GM23338 (cell line): Measurements from ENCODE around the gene KIAA1328.

Experiments used
- CTCF ChIP-seq, 2 experiments: fragments of 200-600 bp in 1 of 2; sonication (generic) in 1 of 2; conservative IDR thresholded peaks; 2 replicates each; pipeline versions ENCODE4 v1.5.1 to v1.6.1; 2016 to 2017; ENCODE audit warnings: antibody characterized with exemption in 2 of 2, low read depth in 2 of 2, mild to moderate bottlenecking in 2 of 2, moderate library complexity in 1 of 2
- ETS1 ChIP-seq: IDR thresholded peaks from 2 replicates; pipeline ENCODE4 v1.6.1; 2016; ENCODE audit warnings: antibody characterized with exemption
- EZH2 ChIP-seq: fragments of 200-600 bp; sonication (generic); IDR thresholded peaks from one replicate; pipeline ENCODE4 v1.8.0; 2017; ENCODE audit warnings: antibody characterized with exemption, mild to moderate bottlenecking, low read depth; ENCODE audit not compliant: unreplicated experiment
- EZH2phosphoT487 ChIP-seq: fragments of 200-600 bp; sonication (generic); IDR thresholded peaks from one replicate; pipeline ENCODE4 v1.8.1; 2018; ENCODE audit warnings: antibody characterized with exemption; ENCODE audit not compliant: unreplicated experiment
- JUNB ChIP-seq: IDR thresholded peaks from one replicate; pipeline ENCODE4 v1.6.1; 2016; ENCODE audit warnings: antibody characterized with exemption; ENCODE audit not compliant: unreplicated experiment
- POLR2AphosphoS5 ChIP-seq: IDR thresholded peaks from 2 replicates; pipeline ENCODE4 v1.6.1; 2016; ENCODE audit warnings: antibody characterized with exemption, low read depth
- REST ChIP-seq: IDR thresholded peaks from one replicate; pipeline ENCODE4 v1.6.1; 2018; ENCODE audit warnings: antibody characterized with exemption; ENCODE audit not compliant: unreplicated experiment
- STAT1 ChIP-seq: IDR thresholded peaks from one replicate; pipeline ENCODE4 v1.6.1; 2016; ENCODE audit warnings: antibody characterized with exemption; ENCODE audit not compliant: unreplicated experiment
- ZNF331 ChIP-seq: fragments of 250-450 bp; sonication (Bioruptor Pico); IDR thresholded peaks from 2 replicates; pipeline ENCODE4 v1.5.0; 2020; ENCODE audit warnings: low read depth, mild to moderate bottlenecking, moderate library complexity

GRCh38 chr18:36974686-36975085 is 145.8 kb downstream of the KIAA1328 start:
- TF ChIP-seq CTCF (conservative IDR thresholded peaks at IDR 0.05; ENCODE audit: low read depth in 2 of 2) (no peak), EZH2 (no peak), REST (no peak), POLR2AphosphoS5 (no peak), ETS1 (no peak), EZH2phosphoT487 (no peak), STAT1 (no peak), ZNF331 (no peak), JUNB (no peak)
